ENCODE results near the gene XPNPEP3.

DNA sequence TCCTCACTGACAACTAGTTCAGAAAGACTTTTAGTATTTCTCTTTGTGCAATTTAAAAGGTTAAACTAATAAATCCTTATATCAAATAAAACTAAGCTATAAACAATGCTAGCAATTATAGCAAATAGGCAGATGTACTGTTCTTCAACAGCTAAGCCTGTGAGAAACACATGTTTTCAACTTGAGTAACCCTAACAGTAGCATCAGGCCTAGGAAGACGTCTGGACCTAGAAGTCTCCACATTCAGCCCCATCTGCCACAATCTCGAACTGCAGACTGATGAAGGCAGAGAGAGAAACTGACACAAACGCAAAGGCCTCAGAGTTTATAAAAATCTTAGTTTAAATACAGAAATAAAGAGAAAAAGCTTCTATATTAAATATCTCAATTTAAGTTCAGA, 3.0 kb upstream of the XPNPEP3 start:
- no peak for TF ChIP-seq EZH2 (IDR thresholded peaks at IDR 0.05; ENCODE audit: low read length)
- TF ChIP-seq, protein P1, sequence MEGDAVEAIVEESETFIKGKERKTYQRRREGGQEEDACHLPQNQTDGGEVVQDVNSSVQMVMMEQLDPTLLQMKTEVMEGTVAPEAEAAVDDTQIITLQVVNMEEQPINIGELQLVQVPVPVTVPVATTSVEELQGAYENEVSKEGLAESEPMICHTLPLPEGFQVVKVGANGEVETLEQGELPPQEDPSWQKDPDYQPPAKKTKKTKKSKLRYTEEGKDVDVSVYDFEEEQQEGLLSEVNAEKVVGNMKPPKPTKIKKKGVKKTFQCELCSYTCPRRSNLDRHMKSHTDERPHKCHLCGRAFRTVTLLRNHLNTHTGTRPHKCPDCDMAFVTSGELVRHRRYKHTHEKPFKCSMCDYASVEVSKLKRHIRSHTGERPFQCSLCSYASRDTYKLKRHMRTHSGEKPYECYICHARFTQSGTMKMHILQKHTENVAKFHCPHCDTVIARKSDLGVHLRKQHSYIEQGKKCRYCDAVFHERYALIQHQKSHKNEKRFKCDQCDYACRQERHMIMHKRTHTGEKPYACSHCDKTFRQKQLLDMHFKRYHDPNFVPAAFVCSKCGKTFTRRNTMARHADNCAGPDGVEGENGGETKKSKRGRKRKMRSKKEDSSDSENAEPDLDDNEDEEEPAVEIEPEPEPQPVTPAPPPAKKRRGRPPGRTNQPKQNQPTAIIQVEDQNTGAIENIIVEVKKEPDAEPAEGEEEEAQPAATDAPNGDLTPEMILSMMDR (optimal IDR thresholded peaks at IDR 0.05 in 1 of 3, IDR thresholded peaks at IDR 0.05 in 1 of 3, conservative IDR thresholded peaks at IDR 0.05 in 1 of 3; ENCODE audit: extremely low read depth in 1 of 3, insufficient read depth in 2 of 3, low read length in 3 of 3), result no peak

Measured in keratinocyte (primary cell).